GM12878 (cell line): Measurements from ENCODE around the gene USP14. TPM values are rescaled to one million over a fixed set of nuclear protein-coding genes. Genes with fewer than 3 reads are reported as not detected.

Experiments
- ATAC-seq: fragments of 200-7000 bp; cut with Tn5 transposase; 3 replicates; pipeline ENCODE4 v1.9.1; 2020; ENCODE audit warnings: mild to moderate bottlenecking, moderate library complexity
- Bru-seq: library from RNA; stranded (reverse); fragments of 400-500 nt; gene quantifications from one replicate; lab custom pipeline; 2021; lab: Mats Ljungman, UMichigan
- BruChase-seq, 2 experiments: library from RNA; stranded (reverse); fragments of 400-500 nt; gene quantifications; one replicate each; lab custom pipeline; 2021; lab: Mats Ljungman, UMichigan
- BruUV-seq: library from RNA; stranded (reverse); fragments of 400-500 nt; replicated peaks from 2 replicates; lab custom pipeline; 2021; lab: Mats Ljungman, UMichigan
- CTCF ChIA-PET: fragments of 300-600 bp; sonication (Branson Sonifier 250); formaldehyde crosslinking; extraction: SDS; loops from one replicate; lab custom pipeline; 2021; ENCODE audit warnings: inconsistent platforms; lab: Yijun Ruan, JAX
- POLR2A ChIA-PET: fragments of 350-600 bp; formaldehyde crosslinking; extraction: SDS; loops from one replicate; lab custom pipeline; 2021; ENCODE audit warnings: inconsistent platforms; lab: Charles Lee
- RAD21 ChIA-PET: fragments of 300-600 bp; sonication (Branson Sonifier 250); formaldehyde crosslinking; loops from one replicate; lab custom pipeline; 2023; ENCODE audit warnings: antibody characterized with exemption; ENCODE audit not compliant: unreplicated experiment; lab: Charles Lee
- SMC1A ChIA-PET: fragments of 300-600 bp; sonication (Branson Sonifier 250); formaldehyde crosslinking; loops from one replicate; lab custom pipeline; 2023; ENCODE audit not compliant: unreplicated experiment, uncharacterized antibody; lab: Charles Lee
- DNase-seq: peaks from one replicate; pipeline ENCODE4 v3.0.0-alpha.2; 2011; ENCODE audit warnings: low read depth, low spot score
- FAIRE-seq: peaks from 3 replicates; lab custom pipeline; 2011; peaks lifted over from hg19 to GRCh38; lab: Jason Lieb, UNC
- H2AFZ ChIP-seq: 2 replicates; pipeline ENCODE4 v1.6.0; 2011; ENCODE audit warnings: low read depth, low read length, control low read depth; ENCODE audit not compliant: control insufficient read depth
- H3K27ac ChIP-seq: 2 replicates; pipeline ENCODE4 v1.5.1; 2011; ENCODE audit warnings: control low read depth; ENCODE audit not compliant: control insufficient read depth, insufficient read depth
- H3K27me3 ChIP-seq, 2 experiments: replicated peaks in 1 of 2; 2 replicates each; pipeline versions ENCODE4 v1.6.0 to v1.6.1; 2011; ENCODE audit warnings: low read length in 1 of 2; ENCODE audit not compliant: control insufficient read depth in 2 of 2, insufficient read depth in 2 of 2
- H3K36me3 ChIP-seq, 2 experiments: 2 replicates each; pipeline ENCODE4 v1.5.1; 2011; ENCODE audit warnings: low read length in 1 of 2; ENCODE audit not compliant: control insufficient read depth in 2 of 2, insufficient read depth in 2 of 2
- H3K4me1 ChIP-seq: 2 replicates; pipeline ENCODE4 v1.6.1; 2011; ENCODE audit warnings: mild to moderate bottlenecking, low read length, moderate library complexity, mixed read lengths; ENCODE audit not compliant: control insufficient read depth, insufficient read depth
- H3K4me2 ChIP-seq: 2 replicates; pipeline ENCODE4 v1.6.0; 2011; ENCODE audit warnings: control low read depth; ENCODE audit not compliant: control insufficient read depth, insufficient read depth
- H3K4me3 ChIP-seq: fragments of 200-600 bp; sonication (generic); 2 replicates; pipeline ENCODE4 v1.5.1; 2016
- H3K79me2 ChIP-seq: 2 replicates; pipeline ENCODE4 v1.6.0; 2011; ENCODE audit warnings: low read length; ENCODE audit not compliant: control insufficient read depth, insufficient read depth
- H3K9ac ChIP-seq: 2 replicates; pipeline ENCODE4 v1.8.0; 2011; ENCODE audit warnings: low read length, control low read depth, mixed read lengths; ENCODE audit not compliant: control insufficient read depth, insufficient read depth
- H3K9me3 ChIP-seq: replicated peaks from 3 replicates; pipeline ENCODE4 v1.5.1; 2011; ENCODE audit warnings: mild to moderate bottlenecking, low read length; ENCODE audit not compliant: control insufficient read depth, insufficient read depth
- H4K20me1 ChIP-seq: 2 replicates; pipeline ENCODE4 v1.6.0; 2011; ENCODE audit not compliant: control insufficient read depth, insufficient read depth
- EGR1 ChIP-seq, 2 experiments: IDR thresholded peaks; 1 replicate in 1 of 2; 2 replicates in 1 of 2; pipeline ENCODE4 v1.6.1; 2011 to 2012; ENCODE audit warnings: low read depth in 2 of 2, low read length in 2 of 2, borderline replicate concordance in 1 of 2, mild to moderate bottlenecking in 1 of 2, moderate library complexity in 1 of 2
- GABPA ChIP-seq: IDR thresholded peaks from 2 replicates; pipeline ENCODE4 v1.6.1; 2014; ENCODE audit warnings: antibody characterized with exemption, low read depth, mild to moderate bottlenecking, inconsistent platforms
- JUND ChIP-seq: IDR thresholded peaks from 2 replicates; pipeline ENCODE4 v1.6.1; 2012; ENCODE audit warnings: low read depth, mild to moderate bottlenecking, low read length, improper control_type of control experiment, moderate library complexity
- KAT2A ChIP-seq: conservative IDR thresholded peaks from 2 replicates; pipeline ENCODE4 v1.6.1; 2011; ENCODE audit warnings: low read depth, low read length; ENCODE audit not compliant: control insufficient read depth
- NFYA ChIP-seq: IDR thresholded peaks from 2 replicates; pipeline ENCODE4 v1.6.1; 2011; ENCODE audit warnings: low read depth, mild to moderate bottlenecking, low read length, improper control_type of control experiment, borderline replicate concordance
- POLR2A ChIP-seq: IDR thresholded peaks from 2 replicates; pipeline ENCODE4 v1.6.1; 2011; ENCODE audit warnings: low read depth, mild to moderate bottlenecking, low read length
- POU2F2 ChIP-seq: IDR thresholded peaks from 3 replicates; pipeline ENCODE4 v1.6.1; 2011; ENCODE audit warnings: low read depth, mild to moderate bottlenecking, low read length, borderline replicate concordance
- RAD51 ChIP-seq: fragments of 450-650 bp; IDR thresholded peaks from 2 replicates; pipeline ENCODE4 v1.6.1; 2016; ENCODE audit warnings: moderate library complexity, mild to moderate bottlenecking, inconsistent platforms
- RFX5 ChIP-seq: IDR thresholded peaks from 2 replicates; pipeline ENCODE4 v1.6.1; 2011; ENCODE audit warnings: low read depth, low read length, improper control_type of control experiment
- SRF ChIP-seq, 2 experiments: IDR thresholded peaks; 2 replicates each; pipeline ENCODE4 v1.6.1; 2011; ENCODE audit warnings: low read depth in 2 of 2, low read length in 2 of 2, mild to moderate bottlenecking in 1 of 2, moderate library complexity in 1 of 2
- ZNF207 ChIP-seq: fragments of 450-650 bp; IDR thresholded peaks from 2 replicates; pipeline ENCODE4 v1.6.1; 2014; ENCODE audit warnings: antibody characterized with exemption, mild to moderate bottlenecking, borderline replicate concordance
- WGBS: methylation state at CpG from one replicate; pipeline ENCODE4 v1.1.6; 2016; ENCODE audit warnings: low lambda C conversion rate; ENCODE audit not compliant: insufficient replicate concordance, insufficient coverage; ENCODE audit errors: missing lambda C conversion rate; 5-methylcytosine and 5-hydroxymethylcytosine counted together
- in situ Hi-C: fragments of 300-500 bp; cut with MboI; formaldehyde crosslinking; loops from 9 replicates; pipeline ENCODE4 v1.14.3; 2018; ENCODE audit warnings: mixed read lengths
- intact Hi-C: fragments of 100-400 bp; cut with micrococcal nuclease; formaldehyde crosslinking; loops from one replicate; pipeline ENCODE4 v1.14.2; 2022; ENCODE audit not compliant: unreplicated experiment
- long read RNA-seq, 2 experiments: library from polyadenylated mRNA; unstranded; transcript quantifications; one replicate each; pipeline ENCODE4 v2.0.0, GENCODE V29; 2019 to 2020
- polyA minus RNA-seq, 3 experiments: library from RNA; depleted of rRNA, polyadenylated mRNA; stranded (reverse); fragments of >200 nt; gene quantifications; 2 replicates each; pipeline ENCODE4 v1.2.3, GENCODE V29; 2011
- polyA plus RNA-seq, 11 experiments: library from polyadenylated mRNA; depleted of rRNA in 4 of 11; unstranded in 6 of 11; stranded (reverse) in 5 of 11; fragments of >200 nt; fragmentation: Nextera tagmentation in 4 of 11; fragmentation: Illumina TruSeq in 1 of 11; extraction: Ambion mirVana in 4 of 11; extraction: Trizol in 1 of 11; gene quantifications; 1 replicate in 1 of 11; 2 replicates in 10 of 11; pipeline versions ENCODE4 v1.2.1 to v1.2.3, GENCODE V29; 2011 to 2016; ENCODE audit warnings: inconsistent platforms in 2 of 11, missing spikeins in 2 of 11, low read depth in 1 of 11
- total RNA-seq, 4 experiments: library from RNA; depleted of rRNA in 3 of 4; stranded (reverse); fragments of >200 nt in 3 of 4; fragmentation: Illumina TruSeq in 1 of 4; extraction: Trizol in 1 of 4; gene quantifications; 2 replicates each; pipeline versions ENCODE4 v1.2.1 to v1.2.3, GENCODE V29; 2013 to 2021
- TF ChIP-seq, protein P1 (sequence below): fragments of 450-650 bp; IDR thresholded peaks from 2 replicates; pipeline ENCODE4 v1.6.1; 2017; ENCODE audit warnings: mild to moderate bottlenecking, moderate library complexity

Gene USP14
- 37.7 and 45.3 TPM in 2 replicates for total RNA-seq (2013; cell fraction: nucleolus; rRNA removed)
- total RNA-seq (2014; rRNA removed) = 14.3 and 16.7 TPM in 2 replicates
- total RNA-seq (2014; rRNA removed; fragmentation: Illumina TruSeq; extraction: Trizol) = 16.8 and 17.2 TPM in 2 replicates
- 57.0 and 64.1 TPM in 2 replicates for total RNA-seq (2021)
- 17.8 TPM for polyA plus RNA-seq (2011; ENCODE audit: low read depth)
- polyA plus RNA-seq (2011; rRNA removed) = 29.3 and 40.0 TPM in 2 replicates
- 9.4 and 12.9 TPM in 2 replicates for polyA plus RNA-seq (2011; cell fraction: cytosol; rRNA removed)
- 15.2 and 20.5 TPM in 2 replicates for polyA plus RNA-seq (2011; cell fraction: nucleus; rRNA removed)
- polyA plus RNA-seq (2012) = 25.4 and 36.6 TPM in 2 replicates
- 70.7 and 93.2 TPM in 2 replicates for polyA plus RNA-seq (2014; fragmentation: Illumina TruSeq; extraction: Trizol)
- polyA plus RNA-seq (2014; fragmentation: Nextera tagmentation; extraction: Ambion mirVana) = 10 to 100 TPM; 20.3 to 30.0 TPM
- polyA plus RNA-seq (2014; rRNA removed) = 19.2 and 21.4 TPM in 2 replicates
- polyA plus RNA-seq (2016; fragmentation: Nextera tagmentation; extraction: Ambion mirVana) = 100 to 1,000 TPM; 122 to 127 TPM
- polyA minus RNA-seq (2011; rRNA and poly(A)+ RNA removed) = 9.3 and 15.1 TPM in 2 replicates
- polyA minus RNA-seq (2011; cell fraction: cytosol; rRNA and poly(A)+ RNA removed) = 16.3 and 21.8 TPM in 2 replicates
- polyA minus RNA-seq (2011; cell fraction: nucleus; rRNA and poly(A)+ RNA removed) = 7.4 and 12.3 TPM in 2 replicates
- Bru-seq, nascent RNA = percentile 89 among the genes with signal in this experiment
- BruChase-seq, experiment 1, labeled RNA remaining after a 6-hour chase = percentile 91 among the genes with signal in this experiment
- BruChase-seq, experiment 2, labeled RNA remaining after a 2-hour chase = percentile 91 among the genes with signal in this experiment
- long read RNA-seq, experiment 1, full-length matches to known transcripts = 67 of 78 reads
- long read RNA-seq, experiment 1, partial matches to known transcripts = 5 of 78 reads
- long read RNA-seq, experiment 1, other reads (novel, unspliced or antisense) = 6 of 78 reads
- long read RNA-seq, experiment 2, full-length matches to known transcripts = 602 of 656 reads
- long read RNA-seq, experiment 2, partial matches to known transcripts = 30 of 656 reads
- long read RNA-seq, experiment 2, other reads (novel, unspliced or antisense) = 24 of 656 reads

DNA sequence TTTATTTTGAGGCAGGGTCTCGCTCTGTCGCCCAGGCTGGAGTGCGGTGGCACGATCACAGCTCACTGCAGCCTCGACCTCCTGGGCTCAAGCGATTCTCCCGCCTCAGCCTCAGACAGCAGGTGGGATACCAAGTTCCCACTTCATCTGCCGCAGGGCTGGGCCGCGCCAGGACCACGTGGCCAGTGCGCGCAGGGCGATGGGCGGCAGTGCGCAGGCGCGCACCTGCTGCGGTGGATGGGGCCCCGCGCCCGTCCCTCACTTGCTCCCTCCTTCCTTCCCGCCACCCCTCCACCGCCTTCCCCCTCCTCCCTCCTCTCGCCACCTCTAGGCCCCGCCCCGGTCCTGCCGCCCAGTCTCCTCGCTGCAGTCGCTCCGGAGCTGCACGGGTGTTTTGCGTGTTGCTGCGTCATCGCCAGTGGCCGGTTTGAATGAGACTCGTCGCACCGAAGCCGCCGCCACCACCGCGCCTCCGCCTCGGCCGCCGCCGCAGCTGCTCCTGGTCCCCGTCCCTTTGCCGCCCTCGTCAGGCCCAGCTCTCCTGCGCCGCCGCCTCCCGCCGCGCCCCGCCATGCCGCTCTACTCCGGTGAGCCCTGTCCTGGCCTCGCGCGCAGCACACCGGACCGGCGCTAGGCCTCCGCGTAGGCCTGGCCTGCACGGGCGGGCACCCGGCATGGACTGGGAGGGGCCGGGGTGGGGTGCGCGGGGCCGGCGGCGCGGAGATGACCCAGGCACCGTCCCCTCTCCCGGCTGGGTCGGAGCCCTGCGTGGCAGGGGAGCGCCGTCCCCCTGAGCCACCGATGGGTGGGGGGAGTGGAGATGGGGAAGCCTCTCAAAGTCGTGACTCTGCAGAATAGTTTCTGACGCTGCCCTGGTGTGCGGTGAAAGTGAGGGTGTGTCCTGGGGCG, at the start of gene USP14:
USP14 (plus strand) TSS at position 430 of the 909 bp plus-strand sequence; CDS start at position 572, 142 bp downstream.
- BruUV-seq = no TSS peak
- SMC1A ChIA-PET = interaction anchor here (1.5 to 2.0 kb wide), 2 partner anchors 14 to 110 kb away, joined by 5 read pairs; partner anchors contain the start of gene THOC1
- H3K36me3 ChIP-seq = peaks cover 0 to 2% of the 10 kb centered on the region in 2 experiments; a peak in 2 of 4 replicates
- FAIRE-seq (peak; percentile 94), DNase-seq (peak; percentile 86), ATAC-seq (peak; percentile 94)
- no peaks in the 10 kb centered on the region for H4K20me1 ChIP-seq
- CTCF ChIA-PET = interaction anchor here (1.6 to 2.1 kb wide), 4 partner anchors 8 to 346 kb away, joined by 3 to 6 read pairs (median 4); partner anchors contain the start of gene THOC1
- RAD21 ChIA-PET = interaction anchor here (0.6 to 2.2 kb wide), 2 partner anchors 109 to 500 kb away, joined by 5 to 9 read pairs; partner anchors contain the start of gene THOC1
- POLR2A ChIA-PET = interaction anchor here (1.2 kb wide), 2 partner anchors 19 to 110 kb away, joined by 3 to 6 read pairs; partner anchors contain the start of gene THOC1
- no peaks in the 10 kb centered on the region for H3K27me3 ChIP-seq
- peak within 1 kb of the TSS; percentile 86 for H3K4me2 ChIP-seq
- H2AFZ ChIP-seq = peak within 1 kb of the TSS; percentile 78
- H3K4me1 ChIP-seq = peaks cover 8% of the 10 kb centered on the region
- H3K79me2 ChIP-seq = peaks cover 46% of the 10 kb centered on the region
- intact Hi-C loops = loop anchor here (1.0 kb wide), 1 partner anchor 110 kb away; the partner anchor contains the start of gene THOC1
- in situ Hi-C loops = no loop called here
- under 1% methylated on average over 71 of the region's 89 CpGs for WGBS
- peak within 1 kb of the TSS; percentile 70 for H3K9ac ChIP-seq
- H3K9me3 ChIP-seq = no peaks in the 10 kb centered on the region
- peak within 1 kb of the TSS; percentile 74 for H3K27ac ChIP-seq
- H3K4me3 ChIP-seq = peak within 1 kb of the TSS; percentile 83
- TF ChIP-seq EGR1 (IDR thresholded peaks at IDR 0.05; ENCODE audit: borderline replicate concordance in 1 of 2, low read depth in 2 of 2, low read length in 2 of 2) = no peak
- TF ChIP-seq NFYA = no peak
- TF ChIP-seq, protein P1, sequence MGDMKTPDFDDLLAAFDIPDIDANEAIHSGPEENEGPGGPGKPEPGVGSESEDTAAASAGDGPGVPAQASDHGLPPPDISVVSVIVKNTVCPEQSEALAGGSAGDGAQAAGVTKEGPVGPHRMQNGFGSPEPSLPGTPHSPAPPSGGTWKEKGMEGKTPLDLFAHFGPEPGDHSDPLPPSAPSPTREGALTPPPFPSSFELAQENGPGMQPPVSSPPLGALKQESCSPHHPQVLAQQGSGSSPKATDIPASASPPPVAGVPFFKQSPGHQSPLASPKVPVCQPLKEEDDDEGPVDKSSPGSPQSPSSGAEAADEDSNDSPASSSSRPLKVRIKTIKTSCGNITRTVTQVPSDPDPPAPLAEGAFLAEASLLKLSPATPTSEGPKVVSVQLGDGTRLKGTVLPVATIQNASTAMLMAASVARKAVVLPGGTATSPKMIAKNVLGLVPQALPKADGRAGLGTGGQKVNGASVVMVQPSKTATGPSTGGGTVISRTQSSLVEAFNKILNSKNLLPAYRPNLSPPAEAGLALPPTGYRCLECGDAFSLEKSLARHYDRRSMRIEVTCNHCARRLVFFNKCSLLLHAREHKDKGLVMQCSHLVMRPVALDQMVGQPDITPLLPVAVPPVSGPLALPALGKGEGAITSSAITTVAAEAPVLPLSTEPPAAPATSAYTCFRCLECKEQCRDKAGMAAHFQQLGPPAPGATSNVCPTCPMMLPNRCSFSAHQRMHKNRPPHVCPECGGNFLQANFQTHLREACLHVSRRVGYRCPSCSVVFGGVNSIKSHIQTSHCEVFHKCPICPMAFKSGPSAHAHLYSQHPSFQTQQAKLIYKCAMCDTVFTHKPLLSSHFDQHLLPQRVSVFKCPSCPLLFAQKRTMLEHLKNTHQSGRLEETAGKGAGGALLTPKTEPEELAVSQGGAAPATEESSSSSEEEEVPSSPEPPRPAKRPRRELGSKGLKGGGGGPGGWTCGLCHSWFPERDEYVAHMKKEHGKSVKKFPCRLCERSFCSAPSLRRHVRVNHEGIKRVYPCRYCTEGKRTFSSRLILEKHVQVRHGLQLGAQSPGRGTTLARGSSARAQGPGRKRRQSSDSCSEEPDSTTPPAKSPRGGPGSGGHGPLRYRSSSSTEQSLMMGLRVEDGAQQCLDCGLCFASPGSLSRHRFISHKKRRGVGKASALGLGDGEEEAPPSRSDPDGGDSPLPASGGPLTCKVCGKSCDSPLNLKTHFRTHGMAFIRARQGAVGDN = peak; percentile 93
- TF ChIP-seq POLR2A = peak; percentile 98
- no peak for TF ChIP-seq GABPA
- TF ChIP-seq KAT2A = no peak
- peak; percentile 51 to 82; a peak in 3 of 4 replicates for TF ChIP-seq SRF (IDR thresholded peaks at IDR 0.05; ENCODE audit: low read depth in 2 of 2, low read length in 2 of 2)
- TF ChIP-seq RFX5 = no peak
- no peak for TF ChIP-seq ZNF207
- no peak for TF ChIP-seq JUND
- TF ChIP-seq RAD51 = peak; percentile 79
- TF ChIP-seq POU2F2 = no peak
